Measurements from ENCODE around the gene ARHGAP21.
"Not testable (repeated sequence)": the region's sequence is repeated elsewhere in the genome, so short reads cannot be mapped to it uniquely, and the experiment has no call there.

The ARHGAP21 gene

GRCh38 chr10:24723788-24724380, at the start of gene ARHGAP21:
Gene ARHGAP21, minus strand, starts transcription at chr10:24723887. Its CDS starts 1,988 bp downstream, at chr10:24721899.
- Mint-ChIP-seq H3K27me3 (no peaks in the 10 kb centered on the region), H3K27ac (ENCODE audit: low read depth) (peak within 1 kb of the TSS; percentile 75), H3K36me3 (ENCODE audit: insufficient read depth) (peaks cover 10% of the 10 kb centered on the region), H3K4me3 (peak within 1 kb of the TSS; percentile 89), H3K9me3 (no peaks in the 10 kb centered on the region), H3K4me1 (peaks cover 19% of the 10 kb centered on the region)
- ATAC-seq (replicated peaks; ENCODE audit: extremely low read depth, poor library complexity, severe bottlenecking): peak; percentile 8
- peak; percentile 23 to 25 for DNase-seq (ENCODE audit: low spot score in 2 of 2)

- ATAC-seq (replicated peaks; ENCODE audit: extremely low read depth, poor library complexity, severe bottlenecking): no peak
- no peaks in the 10 kb centered on the region for H3K36me3 Mint-ChIP-seq (ENCODE audit: insufficient read depth)
- no peak overlapping the region for H3K4me3 Mint-ChIP-seq
- no peaks in the 10 kb centered on the region for H3K4me1 Mint-ChIP-seq
- H3K27me3 Mint-ChIP-seq: no peaks in the 10 kb centered on the region
- H3K27ac Mint-ChIP-seq (ENCODE audit: low read depth): no peak overlapping the region
- no peak for DNase-seq (ENCODE audit: low spot score in 2 of 2)
- no peaks in the 10 kb centered on the region for H3K9me3 Mint-ChIP-seq
These were observed 48.4 kb upstream of the ARHGAP21 start for GRCh38 chr10:24771943-24772694.

- H3K4me1 Mint-ChIP-seq, H3K4me3 Mint-ChIP-seq: not testable (repeated sequence)
These were observed 41.3 kb upstream of the ARHGAP21 start for GRCh38 chr10:24764991-24765390.

GRCh38 chr10:24762966-24763623, 39.4 kb upstream of the ARHGAP21 start:
- H3K9me3 Mint-ChIP-seq: peaks cover 6% of the 10 kb centered on the region
- no peak for DNase-seq (ENCODE audit: low spot score in 2 of 2)
- H3K27me3 Mint-ChIP-seq: no peaks in the 10 kb centered on the region
- H3K4me3 Mint-ChIP-seq: no peak overlapping the region
- no peak overlapping the region for H3K27ac Mint-ChIP-seq (ENCODE audit: low read depth)
- ATAC-seq (replicated peaks; ENCODE audit: extremely low read depth, poor library complexity, severe bottlenecking): no peak
- no peaks in the 10 kb centered on the region for H3K4me1 Mint-ChIP-seq
- no peaks in the 10 kb centered on the region for H3K36me3 Mint-ChIP-seq (ENCODE audit: insufficient read depth)

More at GRCh38 chr10:24764991-24765390, 41.3 kb upstream of the ARHGAP21 start:
- not testable (repeated sequence) for H3K9me3 Mint-ChIP-seq; H3K27me3 Mint-ChIP-seq; H3K36me3 Mint-ChIP-seq (ENCODE audit: insufficient read depth); DNase-seq (ENCODE audit: low spot score in 2 of 2); ATAC-seq (replicated peaks; ENCODE audit: extremely low read depth, poor library complexity, severe bottlenecking); H3K27ac Mint-ChIP-seq (ENCODE audit: low read depth)

- H3K27ac Mint-ChIP-seq (ENCODE audit: low read depth): no peak overlapping the region
- no peaks in the 10 kb centered on the region for H3K4me1 Mint-ChIP-seq
- ATAC-seq (replicated peaks; ENCODE audit: extremely low read depth, poor library complexity, severe bottlenecking) (no peak), DNase-seq (ENCODE audit: low spot score in 2 of 2) (no peak)
- H3K36me3 Mint-ChIP-seq (ENCODE audit: insufficient read depth): no peaks in the 10 kb centered on the region
- peaks cover 6% of the 10 kb centered on the region for H3K9me3 Mint-ChIP-seq
- H3K4me3 Mint-ChIP-seq: no peak overlapping the region
- H3K27me3 Mint-ChIP-seq: no peaks in the 10 kb centered on the region
These were observed 38.7 kb upstream of the ARHGAP21 start for GRCh38 chr10:24762161-24762924.

- no peaks in the 10 kb centered on the region for H3K27me3 Mint-ChIP-seq
- H3K27ac Mint-ChIP-seq (ENCODE audit: low read depth): no peak overlapping the region
- ATAC-seq (replicated peaks; ENCODE audit: extremely low read depth, poor library complexity, severe bottlenecking) (no peak), DNase-seq (ENCODE audit: low spot score in 2 of 2) (no peak)
- H3K36me3 Mint-ChIP-seq (ENCODE audit: insufficient read depth): no peaks in the 10 kb centered on the region
- no peak overlapping the region for H3K4me3 Mint-ChIP-seq
- H3K4me1 Mint-ChIP-seq: no peaks in the 10 kb centered on the region
- no peaks in the 10 kb centered on the region for H3K9me3 Mint-ChIP-seq
These were observed 36.0 kb upstream of the ARHGAP21 start for GRCh38 chr10:24759672-24760071.

GRCh38 chr10:24758254-24758653, 34.6 kb upstream of the ARHGAP21 start:
- not testable (repeated sequence) for ATAC-seq (replicated peaks; ENCODE audit: extremely low read depth, poor library complexity, severe bottlenecking); H3K9me3 Mint-ChIP-seq; H3K27ac Mint-ChIP-seq (ENCODE audit: low read depth); H3K4me3 Mint-ChIP-seq; H3K36me3 Mint-ChIP-seq (ENCODE audit: insufficient read depth); DNase-seq (ENCODE audit: low spot score in 2 of 2); H3K4me1 Mint-ChIP-seq; H3K27me3 Mint-ChIP-seq

- DNase-seq (ENCODE audit: low spot score in 2 of 2): no peak
- ATAC-seq (replicated peaks; ENCODE audit: extremely low read depth, poor library complexity, severe bottlenecking): no peak
- Mint-ChIP-seq H3K27me3 (no peaks in the 10 kb centered on the region), H3K4me3 (no peak overlapping the region), H3K36me3 (ENCODE audit: insufficient read depth) (no peaks in the 10 kb centered on the region), H3K27ac (ENCODE audit: low read depth) (no peak overlapping the region), H3K9me3 (no peaks in the 10 kb centered on the region), H3K4me1 (no peaks in the 10 kb centered on the region)
These were observed 32.6 kb upstream of the ARHGAP21 start for GRCh38 chr10:24756283-24756682.

GRCh38 chr10:24751716-24752115, 28.0 kb upstream of the ARHGAP21 start:
- Mint-ChIP-seq H3K36me3 (ENCODE audit: insufficient read depth) (no peaks in the 10 kb centered on the region), H3K4me3 (no peak overlapping the region), H3K27ac (ENCODE audit: low read depth) (no peak overlapping the region), H3K4me1 (no peaks in the 10 kb centered on the region), H3K27me3 (no peaks in the 10 kb centered on the region), H3K9me3 (no peaks in the 10 kb centered on the region)
- DNase-seq (ENCODE audit: low spot score in 2 of 2) (no peak), ATAC-seq (replicated peaks; ENCODE audit: extremely low read depth, poor library complexity, severe bottlenecking) (no peak)

GRCh38 chr10:24750695-24751094, 27.0 kb upstream of the ARHGAP21 start:
- no peak for ATAC-seq (replicated peaks; ENCODE audit: extremely low read depth, poor library complexity, severe bottlenecking)
- H3K9me3 Mint-ChIP-seq: no peaks in the 10 kb centered on the region

GRCh38 chr10:24748214-24748613, 24.5 kb upstream of the ARHGAP21 start:
- H3K27me3 Mint-ChIP-seq: no peaks in the 10 kb centered on the region
- H3K9me3 Mint-ChIP-seq: no peaks in the 10 kb centered on the region
- no peak overlapping the region for H3K27ac Mint-ChIP-seq (ENCODE audit: low read depth)
- H3K36me3 Mint-ChIP-seq (ENCODE audit: insufficient read depth): no peaks in the 10 kb centered on the region
- ATAC-seq (replicated peaks; ENCODE audit: extremely low read depth, poor library complexity, severe bottlenecking) (no peak), DNase-seq (ENCODE audit: low spot score in 2 of 2) (no peak)
- H3K4me1 Mint-ChIP-seq: no peaks in the 10 kb centered on the region
- no peak overlapping the region for H3K4me3 Mint-ChIP-seq

More at GRCh38 chr10:24750695-24751094, 27.0 kb upstream of the ARHGAP21 start:
- no peaks in the 10 kb centered on the region for H3K27me3 Mint-ChIP-seq
- no peak for DNase-seq (ENCODE audit: low spot score in 2 of 2)
- H3K4me1 Mint-ChIP-seq: no peaks in the 10 kb centered on the region
- no peaks in the 10 kb centered on the region for H3K36me3 Mint-ChIP-seq (ENCODE audit: insufficient read depth)
- no peak overlapping the region for H3K27ac Mint-ChIP-seq (ENCODE audit: low read depth)
- H3K4me3 Mint-ChIP-seq: no peak overlapping the region

- no peak for ATAC-seq (replicated peaks; ENCODE audit: extremely low read depth, poor library complexity, severe bottlenecking)
- Mint-ChIP-seq H3K4me3 (no peak overlapping the region), H3K27ac (ENCODE audit: low read depth) (no peak overlapping the region), H3K4me1 (no peaks in the 10 kb centered on the region), H3K9me3 (no peaks in the 10 kb centered on the region), H3K27me3 (no peaks in the 10 kb centered on the region), H3K36me3 (ENCODE audit: insufficient read depth) (no peaks in the 10 kb centered on the region)
- DNase-seq (ENCODE audit: low spot score in 2 of 2): no peak
These were observed 21.3 kb upstream of the ARHGAP21 start for GRCh38 chr10:24744946-24745345.

Data from central memory CD8-positive, alpha-beta T cell (primary cell).